Upper lobe of right lung (tissue), 1 donor: ENCODE data around the gene CALHM6. TPM values are rescaled to one million over a fixed set of nuclear protein-coding genes. Genes with fewer than 3 reads are reported as not detected.

ENCODE experiments used
- ATAC-seq: fragments of 200-7000 bp; cut with Tn5 transposase; one replicate; pipeline ENCODE4 v1.9.1; 2020; ENCODE audit warnings: mild to moderate bottlenecking, moderate library complexity
- DNase-seq: peaks from one replicate; pipeline ENCODE4 v3.0.0-alpha.2; 2020
- H3K27ac ChIP-seq: fragments of 200-600 bp; one replicate; pipeline ENCODE4 v1.8.0; 2022
- H3K27me3 ChIP-seq: fragments of 200-600 bp; one replicate; pipeline ENCODE4 v1.8.0; 2022; ENCODE audit warnings: mild to moderate bottlenecking
- H3K36me3 ChIP-seq: fragments of 200-600 bp; one replicate; pipeline ENCODE4 v1.8.0; 2022
- H3K4me1 ChIP-seq: fragments of 200-600 bp; one replicate; pipeline ENCODE4 v1.8.0; 2022
- H3K4me3 ChIP-seq: fragments of 200-600 bp; one replicate; pipeline ENCODE4 v1.8.0; 2022; ENCODE audit warnings: mild to moderate bottlenecking
- H3K9me3 ChIP-seq: fragments of 200-600 bp; one replicate; pipeline ENCODE4 v1.8.0; 2022
- intact Hi-C: fragments of 100-400 bp; cut with DNase I; formaldehyde crosslinking; loops from one replicate; pipeline ENCODE4 v1.11.0; 2022
- total RNA-seq: library from RNA; stranded (reverse); fragmentation: NEBNext Ultra II Directional; extraction: Animal tissue kit (Norgen Biotek cat#: 25700); gene quantifications from one replicate; pipeline ENCODE4 v1.2.1, GENCODE V29; 2021
- TF ChIP-seq, protein P1 (sequence below): fragments of 200-600 bp; IDR thresholded peaks from one replicate; pipeline ENCODE4 v1.8.0; 2022; ENCODE audit warnings: antibody characterized with exemption
- donor health status: DM: no; HTN: yes; CAD: no; lungs with severe emphysema.

The CALHM6 gene
- total RNA-seq, 1 donor from 2014 or later = 3.6 TPM

- H3K36me3 ChIP-seq = no peaks in the 10 kb centered on the region
- H3K9me3 ChIP-seq = no peaks in the 10 kb centered on the region
- no peak overlapping the region for H3K4me3 ChIP-seq
- H3K27ac ChIP-seq = no peak overlapping the region
- ATAC-seq = peak; percentile 82
- intact Hi-C loops = no loop called here
- H3K4me1 ChIP-seq = no peaks in the 10 kb centered on the region
- TF ChIP-seq, protein P1, sequence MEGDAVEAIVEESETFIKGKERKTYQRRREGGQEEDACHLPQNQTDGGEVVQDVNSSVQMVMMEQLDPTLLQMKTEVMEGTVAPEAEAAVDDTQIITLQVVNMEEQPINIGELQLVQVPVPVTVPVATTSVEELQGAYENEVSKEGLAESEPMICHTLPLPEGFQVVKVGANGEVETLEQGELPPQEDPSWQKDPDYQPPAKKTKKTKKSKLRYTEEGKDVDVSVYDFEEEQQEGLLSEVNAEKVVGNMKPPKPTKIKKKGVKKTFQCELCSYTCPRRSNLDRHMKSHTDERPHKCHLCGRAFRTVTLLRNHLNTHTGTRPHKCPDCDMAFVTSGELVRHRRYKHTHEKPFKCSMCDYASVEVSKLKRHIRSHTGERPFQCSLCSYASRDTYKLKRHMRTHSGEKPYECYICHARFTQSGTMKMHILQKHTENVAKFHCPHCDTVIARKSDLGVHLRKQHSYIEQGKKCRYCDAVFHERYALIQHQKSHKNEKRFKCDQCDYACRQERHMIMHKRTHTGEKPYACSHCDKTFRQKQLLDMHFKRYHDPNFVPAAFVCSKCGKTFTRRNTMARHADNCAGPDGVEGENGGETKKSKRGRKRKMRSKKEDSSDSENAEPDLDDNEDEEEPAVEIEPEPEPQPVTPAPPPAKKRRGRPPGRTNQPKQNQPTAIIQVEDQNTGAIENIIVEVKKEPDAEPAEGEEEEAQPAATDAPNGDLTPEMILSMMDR = no peak
- peaks cover 1% of the 10 kb centered on the region for H3K27me3 ChIP-seq
- no peak for DNase-seq
Observed at GRCh38 chr6:116476002-116476678, 15.0 kb downstream of the CALHM6 start.

GRCh38 chr6:116482780-116483179, 21.6 kb downstream of the CALHM6 start:
- Histone ChIP-seq H3K4me1 (no peaks in the 10 kb centered on the region), H3K36me3 (no peaks in the 10 kb centered on the region), H3K4me3 (no peak overlapping the region), H3K9me3 (no peaks in the 10 kb centered on the region), H3K27ac (no peak overlapping the region), H3K27me3 (no peaks in the 10 kb centered on the region)
- ATAC-seq (no peak), DNase-seq (no peak)
- TF ChIP-seq, protein P1 = no peak
- intact Hi-C loops = no loop called here

DNA sequence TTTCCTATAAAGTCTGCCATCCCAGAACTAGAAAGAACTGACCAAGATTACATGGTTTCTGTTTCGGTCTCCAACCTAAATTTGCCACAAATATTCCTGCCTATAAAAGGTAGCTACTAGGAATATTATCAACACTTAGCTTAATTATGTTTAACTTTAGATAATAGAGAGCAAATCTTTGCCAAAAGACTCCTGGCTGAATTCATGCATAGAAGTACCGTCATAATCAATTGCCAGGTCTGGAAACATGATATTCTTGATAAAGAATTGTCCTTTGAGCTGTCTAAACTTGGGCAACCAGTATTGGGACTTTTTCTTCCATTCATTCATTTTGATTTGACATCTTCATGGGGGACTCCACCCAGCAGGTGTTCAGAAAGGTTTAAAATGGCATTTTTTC, 22.4 kb downstream of the CALHM6 start:
- no peak overlapping the region for H3K4me3 ChIP-seq
- ATAC-seq (no peak), DNase-seq (no peak)
- no peaks in the 10 kb centered on the region for H3K4me1 ChIP-seq
- no peaks in the 10 kb centered on the region for H3K9me3 ChIP-seq
- H3K27me3 ChIP-seq = no peaks in the 10 kb centered on the region
- H3K27ac ChIP-seq = no peak overlapping the region
- no peaks in the 10 kb centered on the region for H3K36me3 ChIP-seq
- TF ChIP-seq, protein P1 = no peak
- intact Hi-C loops = no loop called here

- intact Hi-C loops = no loop called here
Observed at GRCh38 chr6:116485559-116486184, 24.5 kb downstream of the CALHM6 start.

DNA sequence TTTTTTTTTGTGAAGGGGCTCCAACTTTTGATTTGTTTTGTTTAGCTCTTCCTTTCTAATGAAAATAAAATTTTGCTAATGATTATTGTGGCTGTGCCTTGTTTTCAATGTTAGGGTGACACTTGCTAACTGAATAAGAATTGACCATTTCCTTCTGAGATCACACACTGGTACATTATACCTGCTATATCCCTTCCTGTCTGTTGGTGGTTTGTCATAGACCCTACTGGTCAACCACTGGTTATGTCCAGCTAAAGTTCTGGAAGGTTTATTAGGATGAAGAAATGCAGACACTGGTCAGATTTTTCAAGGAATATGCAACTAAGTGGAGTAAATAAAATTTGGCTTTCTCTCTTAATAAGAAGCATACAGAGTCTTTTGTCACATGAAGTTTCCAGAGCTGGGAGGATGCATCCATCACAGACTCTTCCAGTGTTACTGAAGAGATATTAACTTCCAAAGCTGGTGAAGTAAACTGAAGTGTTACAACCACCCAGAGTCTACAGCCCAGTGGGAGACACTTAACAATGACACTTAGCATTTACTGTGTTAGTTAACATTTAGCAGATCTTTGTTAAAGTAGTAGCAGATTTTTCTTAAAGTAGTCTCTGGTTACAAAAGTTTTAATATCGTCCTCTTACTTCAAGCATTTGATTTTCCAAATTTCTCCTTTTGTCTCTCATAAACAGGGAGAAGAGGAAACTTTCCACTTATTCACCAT, 30.6 kb downstream of the CALHM6 start:
- Histone ChIP-seq H3K9me3 (no peaks in the 10 kb centered on the region), H3K4me1 (no peaks in the 10 kb centered on the region), H3K27me3 (no peaks in the 10 kb centered on the region), H3K27ac (no peak overlapping the region), H3K4me3 (no peak overlapping the region), H3K36me3 (no peaks in the 10 kb centered on the region)
- TF ChIP-seq, protein P1 = no peak
- no peak for DNase-seq
- intact Hi-C loops = no loop called here
- no peak for ATAC-seq

More at GRCh38 chr6:116485559-116486184, 24.5 kb downstream of the CALHM6 start:
- H3K27ac ChIP-seq = no peak overlapping the region
- H3K9me3 ChIP-seq = no peaks in the 10 kb centered on the region
- no peaks in the 10 kb centered on the region for H3K27me3 ChIP-seq
- H3K4me1 ChIP-seq = no peaks in the 10 kb centered on the region
- no peak for DNase-seq
- ATAC-seq = no peak
- no peaks in the 10 kb centered on the region for H3K36me3 ChIP-seq
- H3K4me3 ChIP-seq = no peak overlapping the region
- TF ChIP-seq, protein P1 = no peak
